NT2/D1 (cell line): ENCODE results near the gene CTNNA2.

Source experiments
- SUZ12 ChIP-seq: IDR thresholded peaks from 2 replicates; pipeline ENCODE4 v1.6.1; 2011; ENCODE audit not compliant: insufficient read length, insufficient read depth; ENCODE audit errors: extremely low read depth
- ZNF274 ChIP-seq: IDR thresholded peaks from 2 replicates; pipeline ENCODE4 v1.6.1; 2011; ENCODE audit warnings: mild to moderate bottlenecking, low read depth, low read length

DNA sequence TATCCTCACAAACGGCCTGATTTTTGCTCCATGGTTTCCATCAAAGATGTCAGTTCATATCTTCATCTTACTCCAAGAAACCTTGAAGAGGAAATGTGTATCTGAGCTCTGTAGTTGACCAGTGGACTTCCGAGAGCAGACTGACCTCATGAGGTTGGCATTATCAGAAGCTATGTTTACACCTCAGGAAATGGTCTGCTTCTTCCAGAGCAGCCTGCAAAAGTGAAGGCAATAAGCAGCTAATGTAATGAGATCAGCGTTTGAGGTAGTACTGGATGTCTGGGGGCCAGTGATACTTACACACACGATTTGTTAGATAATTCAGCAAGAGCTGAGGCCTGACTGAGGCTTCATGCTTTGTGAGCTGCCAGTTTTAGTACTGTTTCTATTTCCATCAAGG is 602.0 kb downstream of the CTNNA2 start:
- TF ChIP-seq ZNF274 (no peak), SUZ12 (no peak)
